Activated naive CD8-positive, alpha-beta T cell treated with anti-CD3 and anti-CD28 coated beads for 36 hours (primary cell): Measurements from ENCODE around the gene TIAL1. TPM values are rescaled to one million over a fixed set of nuclear protein-coding genes. Genes with fewer than 3 reads are reported as not detected.
A peak's percentile ranks its signal among the peaks of the same experiment; 100 is the strongest.
"Not testable (repeated sequence)": the region's sequence is repeated elsewhere in the genome, so short reads cannot be mapped to it uniquely, and the experiment has no call there.

ENCODE experiments used
- DNase-seq: peaks from one replicate; pipeline ENCODE4 v3.0.0; 2021
- H3K27ac Mint-ChIP-seq: one replicate; pipeline ENCODE4 v1.8.0; 2022; ENCODE audit warnings: mild to moderate bottlenecking, moderate library complexity, mixed read lengths
- H3K27me3 Mint-ChIP-seq: one replicate; pipeline ENCODE4 v1.8.0; 2022; ENCODE audit warnings: mild to moderate bottlenecking, mixed read lengths
- H3K36me3 Mint-ChIP-seq: one replicate; pipeline ENCODE4 v1.8.0; 2021; ENCODE audit warnings: mild to moderate bottlenecking, mixed read lengths
- H3K4me1 Mint-ChIP-seq: one replicate; pipeline ENCODE4 v1.8.0; 2021; ENCODE audit warnings: mixed read lengths
- H3K4me3 Mint-ChIP-seq: one replicate; pipeline ENCODE4 v1.8.0; 2022; ENCODE audit warnings: mild to moderate bottlenecking, moderate library complexity, mixed read lengths
- H3K9me3 Mint-ChIP-seq: one replicate; pipeline ENCODE4 v1.8.0; 2022; ENCODE audit warnings: mixed read lengths
- total RNA-seq, 2 experiments: library from RNA; stranded (reverse); gene quantifications; one replicate each; pipeline ENCODE4 v1.2.3, GENCODE V29; 2021

The TIAL1 gene
- total RNA-seq, 2 experiments from 2014 or later = 212 to 215 TPM

DNA sequence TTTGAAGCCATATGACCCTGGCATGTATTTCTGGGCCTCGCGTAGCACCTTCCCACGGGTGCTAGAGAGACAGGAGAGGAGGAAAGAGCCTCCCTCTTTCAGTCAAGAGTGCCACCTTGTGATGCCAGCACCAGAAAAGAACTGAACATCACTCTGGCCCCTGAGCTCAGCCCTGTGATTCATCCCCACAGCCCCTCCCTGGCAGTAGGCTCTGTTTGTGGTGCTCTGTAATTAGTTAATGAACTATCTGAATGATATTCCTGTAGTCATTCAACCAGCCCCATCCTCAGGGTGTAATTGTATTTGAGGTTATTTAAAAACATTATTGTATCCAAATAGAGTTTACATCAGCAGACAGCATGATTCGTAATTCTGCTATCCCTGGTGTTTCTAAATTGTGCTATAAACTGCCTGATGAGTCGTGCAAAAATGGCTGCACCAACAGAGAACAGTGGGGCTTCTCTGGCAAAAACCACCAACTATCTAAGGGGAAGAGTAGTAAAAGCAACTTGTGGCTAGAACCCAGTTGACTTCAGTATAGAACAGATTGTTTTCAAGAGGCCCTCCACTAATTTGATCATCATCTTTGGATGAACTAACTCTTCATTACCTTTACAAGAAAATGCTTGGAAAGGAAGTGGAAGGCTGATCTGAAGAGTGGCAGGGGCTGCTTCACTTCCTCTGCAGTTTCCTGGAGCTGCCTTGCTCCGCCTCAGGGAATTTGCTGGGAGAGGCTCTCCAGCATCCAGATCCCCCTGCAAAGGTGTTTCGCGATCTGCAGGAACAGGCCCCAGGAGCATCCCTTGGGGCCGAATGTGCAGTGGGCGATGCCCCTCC is 23.7 kb upstream of the TIAL1 start:
- Mint-ChIP-seq H3K4me1 (peaks cover 6% of the 10 kb centered on the region), H3K27ac (no peak overlapping the region), H3K4me3 (no peak overlapping the region), H3K27me3 (no peaks in the 10 kb centered on the region), H3K9me3 (no peaks in the 10 kb centered on the region), H3K36me3 (no peaks in the 10 kb centered on the region)
- no peak for DNase-seq

DNA sequence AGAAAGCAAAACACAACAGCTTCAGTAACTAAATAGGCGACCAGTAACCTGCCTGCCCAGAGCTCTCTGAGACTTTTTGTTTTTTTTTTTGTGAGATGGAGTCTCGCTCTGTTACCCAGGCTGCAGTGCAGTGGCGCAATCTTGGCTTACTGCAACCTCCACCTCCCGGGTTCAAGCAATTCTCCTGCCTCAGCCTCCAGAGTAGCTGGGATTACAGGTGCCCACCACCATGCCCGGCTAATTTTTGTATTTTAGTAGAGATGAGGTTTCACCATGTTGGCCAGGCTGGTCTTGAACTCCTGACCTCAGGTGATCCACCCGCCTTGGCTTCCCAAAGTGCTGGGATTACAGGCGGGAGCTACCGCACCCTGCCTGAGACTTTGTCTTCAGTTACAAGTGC is 23.0 kb upstream of the TIAL1 start:
- not testable (repeated sequence) for H3K4me1 Mint-ChIP-seq, H3K36me3 Mint-ChIP-seq

DNA sequence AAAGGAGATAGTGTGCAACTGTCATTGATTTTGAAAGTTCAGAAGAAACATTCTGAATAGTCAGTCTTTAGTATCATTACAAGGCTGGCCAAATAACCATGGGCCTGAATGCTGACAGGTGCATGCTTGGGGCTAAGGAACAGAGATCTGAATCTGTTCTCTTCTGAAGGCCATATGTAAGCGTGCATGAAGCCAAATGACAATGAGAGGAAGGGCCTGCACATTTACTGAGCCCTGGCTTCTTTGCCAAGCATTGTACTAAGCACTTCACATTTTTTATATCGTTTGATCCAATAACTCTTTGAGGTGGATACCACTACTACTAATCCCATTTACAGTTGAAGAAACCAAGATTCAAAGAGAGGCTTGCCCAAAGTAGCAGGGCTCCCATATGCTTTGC is 22.5 kb upstream of the TIAL1 start:
- Mint-ChIP-seq H3K36me3 (no peaks in the 10 kb centered on the region), H3K27ac (no peak overlapping the region), H3K27me3 (no peaks in the 10 kb centered on the region), H3K4me3 (no peak overlapping the region), H3K9me3 (no peaks in the 10 kb centered on the region), H3K4me1 (peaks cover 6% of the 10 kb centered on the region)
- DNase-seq = no peak

More for the DNA sequence above, 23.0 kb upstream of the TIAL1 start:
- not testable (repeated sequence) for H3K27me3 Mint-ChIP-seq, H3K4me3 Mint-ChIP-seq, DNase-seq, H3K9me3 Mint-ChIP-seq, H3K27ac Mint-ChIP-seq

DNA sequence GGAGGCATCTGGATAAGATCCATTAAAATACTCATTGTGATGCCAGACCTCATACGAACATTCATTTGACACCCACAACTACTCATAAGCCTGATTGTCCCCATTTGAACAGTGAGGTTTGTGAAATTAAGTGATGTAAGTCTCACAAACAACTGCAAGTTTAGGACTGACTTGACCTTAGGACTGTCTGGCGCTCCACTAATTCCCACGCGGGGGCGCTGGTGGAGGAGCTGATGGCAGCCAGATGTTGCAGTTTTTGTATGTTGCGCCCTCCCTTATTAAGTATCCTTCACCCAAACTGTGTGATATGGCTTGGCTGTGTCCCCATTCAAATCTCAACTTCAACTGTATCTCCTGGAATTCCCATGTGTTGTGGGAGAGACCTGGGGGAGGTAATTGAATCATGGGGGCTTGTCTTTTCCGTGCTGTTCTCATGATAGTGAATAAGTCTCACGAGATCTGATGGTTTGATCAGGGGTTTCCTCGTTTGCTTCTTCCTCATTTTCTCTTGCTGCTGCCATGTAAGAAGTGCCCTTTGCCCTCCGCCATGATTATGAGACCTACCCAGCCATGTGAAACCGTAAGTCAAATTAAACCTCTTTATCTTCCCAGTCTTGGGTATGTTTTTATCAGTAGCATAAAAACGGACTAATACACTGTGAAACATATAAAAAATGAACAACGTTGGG is 20.3 kb upstream of the TIAL1 start:
- H3K27me3 Mint-ChIP-seq = peaks cover 3% of the 10 kb centered on the region
- no peak for DNase-seq
- H3K4me1 Mint-ChIP-seq = peaks cover 6% of the 10 kb centered on the region
- no peak overlapping the region for H3K27ac Mint-ChIP-seq
- H3K4me3 Mint-ChIP-seq = no peak overlapping the region
- no peaks in the 10 kb centered on the region for H3K9me3 Mint-ChIP-seq
- H3K36me3 Mint-ChIP-seq = no peaks in the 10 kb centered on the region

DNA sequence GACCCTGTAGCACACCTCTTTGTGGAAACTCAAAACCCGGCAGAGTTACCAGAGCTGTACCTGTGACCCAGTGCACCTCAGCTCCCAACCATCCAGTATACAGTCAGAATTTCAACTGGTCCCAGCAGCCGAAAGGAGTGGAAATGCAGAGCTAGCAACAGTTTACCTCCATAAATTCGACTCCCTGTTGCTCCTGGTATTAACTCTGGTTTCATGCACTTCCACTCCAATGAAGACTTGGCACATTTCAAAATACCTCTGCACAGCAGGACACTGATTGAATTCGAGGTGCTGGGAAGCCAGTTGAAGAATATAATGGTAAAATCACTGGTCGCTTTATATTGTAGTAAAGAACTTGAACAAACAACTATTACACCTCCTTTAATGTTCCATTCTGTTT is 17.9 kb upstream of the TIAL1 start:
- H3K27ac Mint-ChIP-seq = no peak overlapping the region
- no peaks in the 10 kb centered on the region for H3K4me1 Mint-ChIP-seq
- no peaks in the 10 kb centered on the region for H3K36me3 Mint-ChIP-seq
- no peak overlapping the region for H3K4me3 Mint-ChIP-seq
- H3K9me3 Mint-ChIP-seq = no peaks in the 10 kb centered on the region
- peaks cover 6% of the 10 kb centered on the region for H3K27me3 Mint-ChIP-seq
- no peak for DNase-seq

DNA sequence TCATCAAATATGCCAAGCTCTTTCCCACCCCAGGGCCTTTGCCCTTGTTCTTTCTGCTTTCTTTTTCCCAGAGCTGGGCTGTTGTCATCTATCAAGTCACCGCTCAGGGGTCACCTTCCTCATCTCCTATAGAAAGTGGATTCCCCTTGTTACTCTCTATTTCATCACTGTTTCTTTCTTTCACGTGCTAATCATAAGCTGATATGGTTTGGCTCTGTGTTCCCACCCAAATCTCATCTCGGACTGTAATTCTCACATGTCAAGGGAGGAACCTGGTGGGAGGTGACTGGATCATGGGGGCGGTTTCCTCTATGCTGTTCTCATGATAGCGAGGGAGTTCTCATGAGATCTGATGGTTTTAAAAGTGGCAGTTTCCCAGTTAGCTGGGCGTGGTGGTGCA is 17.0 kb upstream of the TIAL1 start:
- Mint-ChIP-seq H3K36me3 (no peaks in the 10 kb centered on the region), H3K27me3 (peaks cover 6% of the 10 kb centered on the region), H3K9me3 (no peaks in the 10 kb centered on the region), H3K4me1 (peaks cover 4% of the 10 kb centered on the region), H3K4me3 (no peak overlapping the region), H3K27ac (no peak overlapping the region)
- DNase-seq = no peak

DNA sequence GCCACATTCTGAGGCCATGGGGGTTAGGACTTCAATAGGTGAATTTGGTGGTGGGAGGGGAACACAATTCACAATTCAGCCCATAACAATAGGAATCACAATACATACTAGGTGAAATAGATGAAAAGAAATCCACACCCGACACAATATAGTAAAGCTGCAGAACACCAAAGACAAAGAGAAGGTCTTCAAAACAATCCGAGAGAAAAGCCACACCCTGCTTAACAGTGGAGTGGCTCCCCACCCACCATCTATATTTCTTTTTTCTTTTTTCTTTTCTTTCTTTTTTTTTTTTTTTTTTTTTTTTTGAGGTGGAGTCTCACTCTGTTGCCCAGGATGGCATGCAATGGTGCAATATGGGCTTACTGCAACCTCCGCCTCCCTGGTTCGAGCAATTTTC is 14.7 kb upstream of the TIAL1 start:
- H3K4me1 Mint-ChIP-seq = peaks cover 7% of the 10 kb centered on the region
- no peak overlapping the region for H3K4me3 Mint-ChIP-seq
- no peaks in the 10 kb centered on the region for H3K36me3 Mint-ChIP-seq
- no peak overlapping the region for H3K27ac Mint-ChIP-seq
- no peak for DNase-seq
- H3K27me3 Mint-ChIP-seq = peaks cover 6% of the 10 kb centered on the region
- no peaks in the 10 kb centered on the region for H3K9me3 Mint-ChIP-seq

DNA sequence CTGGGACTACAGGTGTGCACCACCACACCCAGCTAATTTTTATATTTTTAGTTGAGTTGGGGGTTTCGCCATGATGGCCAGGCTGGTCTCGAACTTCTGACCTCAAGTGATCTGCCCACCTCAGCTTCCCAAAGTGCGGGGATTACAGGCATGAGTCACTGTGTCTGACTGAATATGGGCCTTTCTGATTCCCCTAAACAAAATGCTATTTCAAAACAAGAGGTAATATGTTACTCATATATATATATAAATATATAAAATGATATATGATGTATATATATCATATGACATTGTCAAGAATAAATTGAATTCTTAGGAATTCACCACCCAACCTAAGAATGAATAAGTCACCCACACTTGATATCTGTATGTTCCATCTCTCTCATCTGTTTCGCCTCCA is 12.8 kb upstream of the TIAL1 start:
- H3K9me3 Mint-ChIP-seq = no peaks in the 10 kb centered on the region
- peaks cover 7% of the 10 kb centered on the region for H3K4me1 Mint-ChIP-seq
- H3K27ac Mint-ChIP-seq = no peak overlapping the region
- peaks cover 6% of the 10 kb centered on the region for H3K27me3 Mint-ChIP-seq
- H3K4me3 Mint-ChIP-seq = no peak overlapping the region
- no peak for DNase-seq
- H3K36me3 Mint-ChIP-seq = no peaks in the 10 kb centered on the region

DNA sequence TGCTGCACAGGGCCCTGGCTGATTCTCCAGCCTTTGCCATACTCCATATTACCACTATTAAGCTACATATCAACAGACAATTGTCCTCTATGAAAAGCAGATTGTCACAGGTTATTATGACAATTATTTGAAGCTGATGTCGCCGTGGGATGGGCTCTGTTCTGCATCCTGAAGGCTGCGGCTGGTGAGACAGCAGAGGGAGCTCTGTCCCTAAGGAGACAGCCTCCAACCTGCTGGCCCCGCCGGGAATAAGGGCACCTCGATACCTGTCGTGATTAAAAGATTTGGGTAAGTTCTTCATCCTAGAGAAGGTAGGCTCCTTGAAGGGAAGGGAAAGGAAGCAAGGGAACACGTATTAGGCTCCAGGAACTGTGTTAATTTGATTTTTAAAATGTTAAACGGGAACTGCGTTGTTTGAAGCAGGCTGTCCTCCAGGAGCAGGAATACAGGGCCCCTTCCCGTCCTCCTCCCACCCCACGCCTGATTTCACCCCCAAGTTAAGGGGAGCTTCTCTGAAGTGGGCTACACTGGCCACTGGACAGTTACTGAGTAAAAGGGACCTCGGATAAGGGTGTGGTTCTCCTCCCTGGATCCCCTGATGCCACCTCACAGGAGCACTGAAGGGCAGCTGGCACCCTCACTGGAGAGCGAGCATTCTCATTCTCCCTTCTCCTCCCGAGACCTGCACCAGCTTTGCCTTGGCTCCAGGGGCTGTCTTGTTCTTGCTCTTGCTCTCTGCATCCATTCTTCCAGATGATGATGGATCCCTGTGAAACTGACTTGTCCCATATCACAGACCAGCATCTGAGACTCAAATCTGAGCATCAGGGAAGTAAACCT is 11.8 kb upstream of the TIAL1 start:
- peak; percentile 10 for DNase-seq
- Mint-ChIP-seq H3K9me3 (no peaks in the 10 kb centered on the region), H3K27me3 (peaks cover 6% of the 10 kb centered on the region), H3K36me3 (no peaks in the 10 kb centered on the region), H3K27ac (no peak overlapping the region), H3K4me3 (no peak overlapping the region), H3K4me1 (peaks cover 7% of the 10 kb centered on the region)

DNA sequence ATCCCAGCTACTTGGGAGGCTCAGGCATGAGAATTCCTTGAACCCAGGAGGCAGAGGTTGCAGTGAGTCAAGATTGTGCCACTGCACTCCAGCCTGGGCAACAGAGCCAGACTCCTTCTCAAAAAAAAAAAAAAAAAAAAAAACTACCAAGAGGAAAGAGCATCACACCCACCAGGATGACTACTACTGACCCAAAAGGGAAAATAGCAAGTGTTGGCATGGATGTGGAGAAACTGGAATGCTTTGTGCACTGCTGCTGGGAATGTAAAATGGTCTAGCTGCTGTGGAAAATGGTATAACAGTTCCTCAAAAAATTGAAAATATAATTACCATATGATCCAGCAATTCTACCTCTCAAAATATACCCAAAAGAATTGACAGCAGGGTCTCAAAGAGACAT is 7.7 kb upstream of the TIAL1 start:
- peaks cover 5% of the 10 kb centered on the region for H3K36me3 Mint-ChIP-seq
- H3K9me3 Mint-ChIP-seq = no peaks in the 10 kb centered on the region
- peaks cover 11% of the 10 kb centered on the region for H3K4me1 Mint-ChIP-seq
- no peak overlapping the region for H3K4me3 Mint-ChIP-seq
- H3K27me3 Mint-ChIP-seq = no peaks in the 10 kb centered on the region
- no peak overlapping the region for H3K27ac Mint-ChIP-seq
- DNase-seq = no peak

DNA sequence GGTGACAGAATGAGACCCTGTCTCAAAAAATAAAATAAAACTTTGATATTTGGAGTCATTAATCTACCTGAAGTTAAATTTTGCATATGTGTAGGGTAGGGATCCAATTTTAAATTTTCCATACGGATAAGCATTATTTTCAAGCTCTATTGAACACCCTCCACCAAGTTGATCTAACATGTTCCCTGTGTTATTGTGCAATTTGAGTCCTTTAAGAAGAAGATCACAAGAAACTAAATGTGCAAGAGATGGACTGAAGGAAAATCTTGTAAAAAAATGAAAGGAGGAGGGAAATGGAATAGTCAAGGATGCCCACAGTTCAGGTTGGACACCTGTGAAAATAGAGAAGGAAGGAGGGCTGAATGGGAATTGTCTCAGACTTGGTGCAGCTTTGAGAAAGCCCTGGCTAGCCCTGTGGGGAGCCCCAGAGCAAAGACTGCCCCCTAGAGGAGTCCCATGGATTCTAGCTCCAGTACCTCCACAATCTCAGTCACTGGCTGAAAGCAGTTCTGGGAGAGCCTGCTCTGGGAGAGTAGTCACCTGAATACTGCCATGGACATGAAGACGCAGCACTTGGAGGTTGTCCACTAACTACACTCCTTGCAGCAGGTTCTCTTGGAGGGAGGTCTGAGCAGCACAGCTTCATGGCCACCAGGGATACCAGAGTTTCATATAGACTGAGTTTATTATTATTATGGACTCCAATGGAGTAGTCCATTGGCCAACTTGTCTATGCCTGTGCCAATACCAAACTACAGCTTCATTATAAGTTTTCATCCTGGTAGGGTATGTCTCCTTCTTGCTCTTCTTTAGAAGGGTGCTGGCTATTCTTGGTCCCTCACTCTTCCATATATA is 5.7 kb upstream of the TIAL1 start:
- no peak overlapping the region for H3K27ac Mint-ChIP-seq
- peaks cover 10% of the 10 kb centered on the region for H3K4me1 Mint-ChIP-seq
- peak; percentile 15 for DNase-seq
- peaks cover 18% of the 10 kb centered on the region for H3K36me3 Mint-ChIP-seq
- no peaks in the 10 kb centered on the region for H3K27me3 Mint-ChIP-seq
- H3K9me3 Mint-ChIP-seq = peaks cover 2% of the 10 kb centered on the region
- no peak overlapping the region for H3K4me3 Mint-ChIP-seq

DNA sequence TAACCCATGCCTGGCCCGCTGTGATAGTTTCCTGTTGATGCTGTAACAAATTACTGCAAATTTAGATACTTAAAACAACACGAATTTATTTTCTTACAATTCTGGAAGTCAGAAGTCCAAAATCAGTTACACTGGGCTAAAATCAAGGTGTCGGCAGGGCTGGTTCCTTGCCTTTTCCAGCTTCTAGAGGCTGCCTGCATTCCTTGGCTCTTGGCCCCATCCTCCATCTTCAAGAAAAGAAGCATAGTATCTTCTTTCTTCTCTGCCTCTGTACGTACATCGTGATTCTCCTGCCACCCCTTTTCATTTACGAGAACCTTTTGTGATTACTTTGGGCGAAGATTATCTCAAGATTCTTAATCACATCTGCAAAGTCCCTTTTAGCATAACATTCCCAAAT is 1.6 kb upstream of the TIAL1 start:
- H3K27me3 Mint-ChIP-seq = no peaks in the 10 kb centered on the region
- peaks cover 2% of the 10 kb centered on the region for H3K9me3 Mint-ChIP-seq
- no peak for DNase-seq
- no peak overlapping the region for H3K27ac Mint-ChIP-seq
- peaks cover 46% of the 10 kb centered on the region for H3K36me3 Mint-ChIP-seq
- no peak overlapping the region for H3K4me3 Mint-ChIP-seq
- peaks cover 26% of the 10 kb centered on the region for H3K4me1 Mint-ChIP-seq

DNA sequence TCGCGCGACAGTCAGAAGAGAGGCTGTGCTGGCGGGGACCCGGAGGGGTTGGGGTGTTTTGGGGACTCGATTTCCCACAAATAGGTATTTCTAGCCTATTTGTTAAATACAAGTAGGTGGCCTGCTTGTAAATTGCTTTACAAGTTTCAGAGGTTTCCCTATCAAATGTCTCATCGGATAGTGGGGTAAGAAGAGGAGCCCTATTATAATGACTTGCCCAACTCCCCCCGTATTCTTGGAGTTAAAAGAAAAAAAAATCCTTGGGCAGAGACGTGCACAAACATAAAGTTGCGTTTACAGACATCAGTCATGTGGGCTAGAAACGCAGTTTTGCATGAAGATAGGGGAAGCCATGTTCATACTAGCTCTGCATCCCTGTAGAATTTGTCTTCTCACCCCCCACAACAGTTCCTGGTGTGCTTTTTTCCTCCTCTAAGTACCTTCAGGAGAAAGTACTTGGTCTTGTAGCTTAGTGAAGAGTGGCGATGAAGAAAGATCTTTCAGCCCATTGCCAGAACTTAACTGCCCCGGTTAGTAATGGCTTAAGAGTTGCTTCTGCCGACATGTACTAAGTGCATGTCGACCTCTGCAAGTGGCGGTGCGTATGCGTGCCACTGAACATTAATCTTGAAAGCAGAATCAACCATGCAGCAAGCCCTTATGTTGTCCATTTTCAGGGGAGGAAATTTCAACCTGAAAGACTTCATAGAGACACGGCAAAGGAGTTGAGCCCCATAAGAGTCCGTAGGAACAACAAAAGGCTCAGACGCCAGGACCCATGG is 832 bp upstream of the TIAL1 start:
- Mint-ChIP-seq H3K4me1 (peaks cover 34% of the 10 kb centered on the region), H3K9me3 (peaks cover 2% of the 10 kb centered on the region), H3K4me3 (peak overlapping the region; percentile 83), H3K36me3 (peaks cover 48% of the 10 kb centered on the region), H3K27ac (peak overlapping the region; percentile 96), H3K27me3 (no peaks in the 10 kb centered on the region)
- DNase-seq = no peak
